Brain microvascular endothelial cell (primary cell): Measurements from ENCODE around the gene KCTD13.
"Not testable (repeated sequence)": the region's sequence is repeated elsewhere in the genome, so short reads cannot be mapped to it uniquely, and the experiment has no call there.

Experiments
- DNase-seq: peaks from one replicate; pipeline ENCODE4 v3.0.0-alpha.2; 2020
- H3K27ac ChIP-seq: fragments of 250-450 bp; sonication (Bioruptor Pico); 2 replicates; pipeline ENCODE4 v1.5.1; 2020; ENCODE audit warnings: mild to moderate bottlenecking, moderate library complexity
- H3K27me3 ChIP-seq: fragments of 250-450 bp; sonication (Bioruptor Pico); replicated peaks from 2 replicates; pipeline ENCODE4 v1.5.1; 2020; ENCODE audit warnings: mild to moderate bottlenecking
- H3K36me3 ChIP-seq: fragments of 250-450 bp; sonication (Bioruptor Pico); replicated peaks from 2 replicates; pipeline ENCODE4 v1.5.1; 2020; ENCODE audit warnings: mild to moderate bottlenecking
- H3K4me3 ChIP-seq: 2 replicates; pipeline ENCODE4 v1.5.1; 2011; ENCODE audit warnings: low read depth, mild to moderate bottlenecking, control low read depth, low read length, moderate library complexity
- in situ Hi-C: cut with HindIII; loops from 2 replicates; pipeline ENCODE4 v1.10.0; 2017; ENCODE audit warnings: low sequenced_read_pairs, low pct_ligation_motif_present
- TF ChIP-seq, protein P1 (sequence below): IDR thresholded peaks from 2 replicates; pipeline ENCODE4 v1.5.1; 2011; ENCODE audit warnings: low read depth, mild to moderate bottlenecking, moderate library complexity, low read length, control low read depth, inconsistent platforms; ENCODE audit errors: missing control alignments

The KCTD13 gene

DNA sequence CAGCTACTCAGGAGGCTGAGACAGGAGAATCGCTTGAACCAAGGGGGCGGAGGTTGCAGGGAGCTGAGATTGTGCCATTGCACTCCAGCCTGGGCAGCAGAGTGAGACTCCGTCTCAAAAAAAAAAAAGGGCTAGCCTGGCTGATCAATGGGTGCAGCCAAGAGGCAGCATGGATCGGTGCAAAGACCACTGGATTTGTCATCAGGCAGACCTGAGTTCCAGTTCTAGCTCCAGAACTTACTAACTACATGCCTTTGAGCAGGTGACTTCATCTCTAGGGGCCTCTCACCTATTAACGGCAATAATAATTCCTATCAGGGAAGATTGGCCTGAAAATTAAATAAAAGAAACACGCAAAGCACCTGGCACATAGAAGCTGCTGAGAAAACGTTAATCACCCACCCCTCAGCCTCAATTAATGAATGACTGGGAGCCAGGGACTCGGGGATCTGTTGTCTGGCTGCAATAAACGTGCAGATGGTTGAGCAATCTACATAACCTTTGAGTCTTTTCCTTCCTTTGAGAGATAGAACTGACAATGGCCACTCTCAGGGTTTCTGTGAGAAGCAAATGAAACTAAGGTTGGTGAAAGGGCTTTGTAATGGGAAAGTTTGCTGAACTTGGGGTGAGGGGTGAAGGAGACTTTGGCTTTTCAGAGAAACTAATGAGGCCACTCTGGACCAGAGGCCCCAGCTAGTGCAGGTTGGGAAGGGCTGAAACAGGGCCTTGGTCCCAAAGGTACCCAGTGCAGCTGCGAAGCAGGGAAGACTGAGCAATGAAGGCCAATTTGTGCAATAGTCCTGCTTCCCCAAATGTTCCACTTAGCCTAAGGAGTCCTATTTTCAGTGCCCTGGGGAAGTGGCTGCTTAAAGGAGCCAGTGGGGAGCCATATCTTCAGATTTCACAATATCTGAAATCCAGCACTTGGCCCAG is 34.2 kb downstream of the KCTD13 start:
- DNase-seq: no peak
- in situ Hi-C loops: no loop called here
- H3K4me3 ChIP-seq: no peak overlapping the region
- no peaks in the 10 kb centered on the region for H3K36me3 ChIP-seq
- H3K27ac ChIP-seq: no peak overlapping the region
- H3K27me3 ChIP-seq: no peaks in the 10 kb centered on the region
- TF ChIP-seq, protein P1, sequence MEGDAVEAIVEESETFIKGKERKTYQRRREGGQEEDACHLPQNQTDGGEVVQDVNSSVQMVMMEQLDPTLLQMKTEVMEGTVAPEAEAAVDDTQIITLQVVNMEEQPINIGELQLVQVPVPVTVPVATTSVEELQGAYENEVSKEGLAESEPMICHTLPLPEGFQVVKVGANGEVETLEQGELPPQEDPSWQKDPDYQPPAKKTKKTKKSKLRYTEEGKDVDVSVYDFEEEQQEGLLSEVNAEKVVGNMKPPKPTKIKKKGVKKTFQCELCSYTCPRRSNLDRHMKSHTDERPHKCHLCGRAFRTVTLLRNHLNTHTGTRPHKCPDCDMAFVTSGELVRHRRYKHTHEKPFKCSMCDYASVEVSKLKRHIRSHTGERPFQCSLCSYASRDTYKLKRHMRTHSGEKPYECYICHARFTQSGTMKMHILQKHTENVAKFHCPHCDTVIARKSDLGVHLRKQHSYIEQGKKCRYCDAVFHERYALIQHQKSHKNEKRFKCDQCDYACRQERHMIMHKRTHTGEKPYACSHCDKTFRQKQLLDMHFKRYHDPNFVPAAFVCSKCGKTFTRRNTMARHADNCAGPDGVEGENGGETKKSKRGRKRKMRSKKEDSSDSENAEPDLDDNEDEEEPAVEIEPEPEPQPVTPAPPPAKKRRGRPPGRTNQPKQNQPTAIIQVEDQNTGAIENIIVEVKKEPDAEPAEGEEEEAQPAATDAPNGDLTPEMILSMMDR: no peak

DNA sequence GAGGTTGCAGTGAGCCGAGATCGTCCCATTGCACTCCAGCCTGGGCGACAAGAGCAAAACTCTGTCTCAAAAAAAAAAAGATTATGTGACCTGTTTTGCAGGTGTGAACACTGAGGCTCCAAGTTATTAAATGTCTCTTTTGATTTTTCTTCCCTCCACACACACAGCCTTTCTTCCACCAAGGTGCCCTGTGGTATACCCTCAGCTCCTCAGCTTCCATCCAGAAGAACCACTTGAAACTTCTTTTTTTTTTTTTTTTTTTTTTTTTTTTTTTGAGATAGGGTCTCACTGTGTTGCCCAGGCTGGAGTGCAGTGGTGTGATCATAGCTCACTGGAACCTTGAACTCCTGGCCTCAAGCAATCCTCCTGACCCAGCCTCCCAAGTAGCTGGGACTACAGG is 36.7 kb downstream of the KCTD13 start:
- H3K27ac ChIP-seq, in situ Hi-C loops, H3K27me3 ChIP-seq, DNase-seq, H3K4me3 ChIP-seq, H3K36me3 ChIP-seq: not testable (repeated sequence)

DNA sequence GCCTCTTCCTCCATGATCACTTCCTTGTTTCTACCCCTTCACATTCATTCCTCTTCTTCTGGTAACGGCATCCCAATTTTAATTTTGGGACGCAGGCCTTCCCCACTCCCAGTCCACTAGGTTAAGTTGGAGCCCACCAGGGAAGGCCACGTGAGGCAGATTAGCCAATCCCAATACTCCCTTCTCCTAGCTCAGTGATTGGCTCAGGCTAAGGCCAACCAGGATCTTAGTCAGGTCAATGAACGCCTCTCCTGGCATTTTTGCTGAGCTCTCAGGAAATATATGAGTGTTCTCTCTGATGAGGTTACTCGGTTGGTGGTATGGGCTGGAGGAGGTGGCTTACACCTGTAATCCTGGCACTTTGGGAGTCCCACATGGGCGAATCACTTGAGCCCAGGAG is 42.0 kb downstream of the KCTD13 start:
- in situ Hi-C loops: no loop called here

DNA sequence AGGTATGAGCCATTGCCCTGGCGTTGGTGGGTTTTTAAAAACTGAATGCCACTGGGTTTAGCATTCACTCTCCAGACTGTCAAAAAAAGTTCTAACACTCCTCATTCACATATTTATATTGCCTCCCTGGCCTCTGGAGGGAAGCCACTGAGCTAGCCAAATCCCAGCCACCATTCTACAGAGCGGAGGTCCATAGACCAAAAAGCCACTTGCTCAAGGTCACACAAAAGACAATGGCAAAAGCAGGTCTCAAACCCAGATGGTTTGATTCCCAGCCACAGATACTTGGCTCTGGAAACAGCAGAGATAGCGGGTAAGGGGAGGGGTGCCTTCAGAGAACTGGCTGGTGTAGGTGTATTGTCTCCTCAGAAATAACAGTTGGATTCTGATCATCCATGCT is 45.0 kb downstream of the KCTD13 start:
- Histone ChIP-seq H3K4me3 (no peak overlapping the region), H3K36me3 (no peaks in the 10 kb centered on the region), H3K27me3 (peaks cover 9% of the 10 kb centered on the region), H3K27ac (no peak overlapping the region)
- no peak for DNase-seq
- TF ChIP-seq, protein P1: no peak
- in situ Hi-C loops: no loop called here

More for the DNA sequence above, 42.0 kb downstream of the KCTD13 start:
- Histone ChIP-seq H3K4me3 (no peak overlapping the region), H3K27ac (no peak overlapping the region), H3K36me3 (no peaks in the 10 kb centered on the region), H3K27me3 (no peaks in the 10 kb centered on the region)
- TF ChIP-seq, protein P1: no peak
- DNase-seq: no peak

DNA sequence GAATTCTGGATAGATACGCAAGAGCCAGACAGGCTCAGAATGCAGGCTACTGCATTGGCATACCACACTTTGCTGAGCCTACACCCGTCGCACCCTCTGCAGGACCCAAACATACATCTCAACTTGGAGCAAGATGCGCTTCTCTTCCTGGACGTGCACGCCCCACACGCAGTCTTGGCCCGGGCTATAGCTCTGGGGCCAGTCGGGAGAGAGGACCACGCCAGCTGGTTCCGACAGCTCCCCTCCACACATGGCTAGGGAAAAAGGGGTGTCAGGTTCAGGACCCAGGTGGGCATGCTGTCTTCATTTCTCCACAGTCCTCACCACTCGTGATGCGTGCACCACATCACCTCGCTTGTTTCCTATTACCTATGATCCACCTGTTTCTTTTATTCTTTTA is 47.9 kb downstream of the KCTD13 start:
- H3K27ac ChIP-seq: no peak overlapping the region
- peaks cover 9% of the 10 kb centered on the region for H3K27me3 ChIP-seq
- TF ChIP-seq, protein P1: no peak
- DNase-seq: no peak
- H3K36me3 ChIP-seq: no peaks in the 10 kb centered on the region
- in situ Hi-C loops: no loop called here
- no peak overlapping the region for H3K4me3 ChIP-seq

DNA sequence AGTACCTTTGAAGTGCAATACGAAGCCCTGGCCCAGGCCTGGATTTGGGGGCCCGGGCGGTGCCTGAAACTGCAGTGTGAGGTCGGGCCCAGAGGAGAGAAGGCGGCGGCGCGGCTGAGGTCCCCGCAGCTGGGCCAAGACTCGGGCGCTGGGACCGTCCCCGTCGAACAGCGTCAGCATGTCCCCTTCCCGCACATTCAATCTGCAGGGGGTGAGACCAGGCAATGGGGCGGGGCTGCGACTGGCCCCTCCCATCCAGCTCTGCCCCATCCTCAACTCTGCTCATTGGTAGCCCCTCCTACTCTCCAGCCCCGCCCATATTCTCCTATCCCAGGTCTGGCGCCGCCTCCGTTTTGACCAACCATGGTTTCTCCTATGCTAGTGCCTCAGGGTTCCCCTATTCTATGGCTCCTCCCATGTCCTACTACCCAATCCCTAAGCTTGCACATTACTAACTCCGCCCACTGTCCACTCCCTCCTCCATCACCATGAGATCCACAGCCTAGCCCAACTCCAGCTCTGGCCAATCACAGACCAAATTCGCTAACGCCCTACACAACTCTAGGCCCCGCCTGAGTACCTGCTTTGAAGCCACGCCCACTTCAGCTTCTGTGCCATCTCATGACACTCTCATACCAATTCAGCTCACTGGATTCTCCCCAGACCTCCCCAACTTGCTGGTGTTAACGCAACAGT is 48.6 kb downstream of the KCTD13 start:
- Histone ChIP-seq H3K4me3 (no peak overlapping the region), H3K36me3 (no peaks in the 10 kb centered on the region), H3K27me3 (peaks cover 9% of the 10 kb centered on the region), H3K27ac (no peak overlapping the region)
- peak; percentile 17 for DNase-seq
- TF ChIP-seq, protein P1: no peak
- in situ Hi-C loops: no loop called here
